Liver (tissue), 9 donors: ENCODE results near the gene AKT1S1. TPM values are rescaled to one million over a fixed set of nuclear protein-coding genes. Genes with fewer than 3 reads are reported as not detected.

Experiments
- DNase-seq: peaks from one replicate; pipeline ENCODE4 v3.0.0-alpha.2; 2017; ENCODE audit warnings: low spot score
- H3K27ac ChIP-seq, 2 donors: one replicate each; pipeline ENCODE4 v1.7.0; 2013; ENCODE audit warnings: inconsistent platforms in 2 of 2, low read length in 2 of 2, control low read depth in 1 of 2, low read depth in 1 of 2, mild to moderate bottlenecking in 1 of 2
- H3K27me3 ChIP-seq, 4 donors: one replicate each; pipeline versions ENCODE4 v1.6.1 to v1.7.0; 2013; ENCODE audit warnings: low read length in 3 of 4, inconsistent platforms in 1 of 4, mild to moderate bottlenecking in 1 of 4, moderate library complexity in 1 of 4; ENCODE audit not compliant: control insufficient read depth in 4 of 4, insufficient read depth in 4 of 4
- H3K36me3 ChIP-seq, 4 donors: one replicate each; pipeline versions ENCODE4 v1.6.1 to v1.7.0; 2013; ENCODE audit warnings: low read length in 3 of 4, mild to moderate bottlenecking in 3 of 4, low read depth in 1 of 4, moderate library complexity in 1 of 4; ENCODE audit not compliant: control insufficient read depth in 4 of 4, insufficient read depth in 3 of 4
- H3K4me1 ChIP-seq, 4 donors: one replicate each; pipeline versions ENCODE4 v1.6.1 to v1.7.0; 2013; ENCODE audit warnings: low read length in 3 of 4, mild to moderate bottlenecking in 3 of 4, moderate library complexity in 1 of 4; ENCODE audit not compliant: control insufficient read depth in 4 of 4, insufficient read depth in 4 of 4
- H3K4me3 ChIP-seq, 3 donors: one replicate each; pipeline versions ENCODE4 v1.6.1 to v1.7.0; 2013; ENCODE audit warnings: low read length in 3 of 3, control low read depth in 1 of 3, low read depth in 1 of 3, mild to moderate bottlenecking in 1 of 3
- H3K9ac ChIP-seq, 2 donors: one replicate each; pipeline ENCODE4 v1.7.0; 2013; ENCODE audit warnings: low read length in 2 of 2, mild to moderate bottlenecking in 2 of 2, moderate library complexity in 2 of 2, control low read depth in 1 of 2, low read depth in 1 of 2
- H3K9me3 ChIP-seq, 4 donors: one replicate each; pipeline versions ENCODE4 v1.6.1 to v1.7.0; 2013; ENCODE audit warnings: low read length in 3 of 4; ENCODE audit not compliant: control insufficient read depth in 4 of 4
- EGR1 ChIP-seq, 2 donors: IDR thresholded peaks; 2 replicates each; pipeline ENCODE4 v1.6.1; 2016 to 2018; ENCODE audit warnings: antibody characterized with exemption in 2 of 2, low read depth in 2 of 2
- FOXA2 ChIP-seq: IDR thresholded peaks from 2 replicates; pipeline ENCODE4 v1.6.1; 2016; ENCODE audit warnings: antibody characterized with exemption
- GABPA ChIP-seq, 2 donors: IDR thresholded peaks in 1 of 2; conservative IDR thresholded peaks in 1 of 2; 2 replicates each; pipeline ENCODE4 v1.6.1; 2016; ENCODE audit warnings: antibody characterized with exemption in 2 of 2, mild to moderate bottlenecking in 1 of 2, moderate library complexity in 1 of 2
- HNF4A ChIP-seq, 2 donors: conservative IDR thresholded peaks; 2 replicates each; pipeline ENCODE4 v1.6.1; 2016; ENCODE audit warnings: antibody characterized with exemption in 2 of 2, mild to moderate bottlenecking in 2 of 2
- HNF4G ChIP-seq: IDR thresholded peaks from 2 replicates; pipeline ENCODE4 v1.6.1; 2016; ENCODE audit warnings: antibody characterized with exemption
- JUND ChIP-seq, 2 donors: IDR thresholded peaks; 2 replicates each; pipeline ENCODE4 v1.6.1; 2016; ENCODE audit warnings: antibody characterized with exemption in 2 of 2
- NR2F2 ChIP-seq: IDR thresholded peaks from 2 replicates; pipeline ENCODE4 v1.6.1; 2016; ENCODE audit warnings: antibody characterized with exemption
- RAD21 ChIP-seq, 2 donors: IDR thresholded peaks; 2 replicates each; pipeline ENCODE4 v1.6.1; 2016; ENCODE audit warnings: antibody characterized with exemption in 2 of 2, mild to moderate bottlenecking in 2 of 2
- RXRA ChIP-seq, 2 donors: IDR thresholded peaks; 2 replicates each; pipeline ENCODE4 v1.6.1; 2017 to 2018; ENCODE audit warnings: antibody characterized with exemption in 2 of 2, mild to moderate bottlenecking in 1 of 2
- SP1 ChIP-seq: IDR thresholded peaks from 2 replicates; pipeline ENCODE4 v1.6.1; 2018; ENCODE audit warnings: antibody characterized with exemption, mild to moderate bottlenecking
- TAF1 ChIP-seq: conservative IDR thresholded peaks from 2 replicates; pipeline ENCODE4 v1.6.1; 2016; ENCODE audit warnings: antibody characterized with exemption, mild to moderate bottlenecking
- YY1 ChIP-seq: IDR thresholded peaks from 2 replicates; pipeline ENCODE4 v1.6.1; 2016; ENCODE audit warnings: antibody characterized with exemption, mild to moderate bottlenecking
- WGBS: extraction: QIAGEN DNeasy Blood & Tissue Kit; methylation state at CpG from one replicate; pipeline ENCODE4 v1.1.7; 2013; 5-methylcytosine and 5-hydroxymethylcytosine counted together
- polyA plus RNA-seq, 2 donors: library from polyadenylated mRNA; stranded (reverse) in 1 of 2; unstranded in 1 of 2; fragments of 200-250 nt in 1 of 2; fragments of >200 nt in 1 of 2; fragmentation: Nextera tagmentation in 1 of 2; extraction: Ambion mirVana in 1 of 2; gene quantifications; one replicate each; pipeline versions ENCODE4 v1.2.1 to v1.2.3, GENCODE V29; 2013 to 2015
- total RNA-seq, 2 donors: library from RNA; depleted of rRNA; stranded (reverse); fragments of >200 nt; gene quantifications; one replicate each; pipeline ENCODE4 v1.2.3, GENCODE V29; 2014
- TF ChIP-seq, protein P1 (sequence below): fragments of 150-350 bp; IDR thresholded peaks from 2 replicates; pipeline ENCODE4 v1.5.1; 2017; ENCODE audit warnings: improper control_type of control experiment, low read depth, low read length; ENCODE audit not compliant: missing input control
- TF ChIP-seq, protein P2 (sequence below): IDR thresholded peaks from 2 replicates; pipeline ENCODE4 v1.6.1; 2016; ENCODE audit warnings: antibody characterized with exemption, mild to moderate bottlenecking
- donor health status: healthy.
- donor health status: healthy.
- donor health status: healthy.
- donor health status: healthy.
- donor health status: healthy.

The AKT1S1 gene
- total and polyA plus RNA-seq, 4 donors, result 6.8 to 43.9 (median 12.9) TPM

DNA sequence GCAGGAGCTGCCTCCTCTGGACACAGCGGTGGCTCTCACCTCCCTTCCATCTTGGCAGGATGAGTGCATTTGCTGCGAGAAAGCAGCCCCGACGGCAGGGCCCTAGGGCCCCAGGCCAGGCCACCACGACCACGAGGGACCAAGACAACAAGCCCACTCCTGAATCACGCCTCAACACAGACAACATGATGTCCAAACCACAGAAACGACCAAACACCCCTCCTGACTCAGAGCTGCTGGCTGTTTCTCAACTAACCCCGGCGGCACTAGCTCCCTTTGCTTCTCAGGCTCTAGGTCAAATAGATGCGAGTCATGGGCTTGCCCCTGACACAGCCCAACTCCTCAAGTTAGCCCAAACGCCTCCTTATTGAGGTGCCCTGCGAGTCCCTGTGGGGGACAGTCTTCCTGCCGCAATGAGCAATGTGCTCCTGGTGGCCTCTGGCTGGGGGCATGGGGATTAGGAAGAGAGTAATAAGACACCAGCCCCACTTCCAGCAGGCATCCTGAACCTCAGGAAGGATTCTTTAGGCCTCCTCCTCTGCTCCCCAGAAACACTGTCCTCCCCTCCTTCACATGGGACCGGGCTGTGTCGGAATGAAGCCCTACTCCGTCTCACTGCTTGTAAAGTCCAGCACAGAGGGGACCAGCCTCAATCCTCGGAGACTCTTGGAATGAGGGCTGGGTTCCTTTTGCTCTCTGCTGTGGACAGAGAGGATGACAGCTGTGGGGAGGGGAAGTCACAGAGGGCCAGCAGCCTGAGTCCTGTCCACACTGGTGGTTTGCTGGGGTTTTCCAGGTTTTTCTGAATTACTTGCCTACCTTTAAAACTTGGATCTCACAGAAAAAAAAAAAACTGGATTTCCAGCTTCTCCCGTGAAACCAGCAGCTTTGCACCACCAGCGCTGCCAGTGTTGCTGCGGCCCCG is 45.0 kb upstream of the AKT1S1 start:
- peak overlapping the region; percentile 77 to 85 for H3K9ac ChIP-seq
- H3K9me3 ChIP-seq, result no peaks in the 10 kb centered on the region
- no peak for DNase-seq
- no peaks in the 10 kb centered on the region for H3K36me3 ChIP-seq
- 73% methylated on average over 22 of the region's 22 CpGs for WGBS
- no peak overlapping the region for H3K4me3 ChIP-seq
- peak overlapping the region; percentile 96 for H3K27ac ChIP-seq
- H3K4me1 ChIP-seq, result peaks cover 10 to 50% (median 32%) of the 10 kb centered on the region in 4 donors
- no peaks in the 10 kb centered on the region for H3K27me3 ChIP-seq
- no peak for TF ChIP-seq EGR1 (IDR thresholded peaks at IDR 0.05; ENCODE audit: low read depth in 2 of 2)
- no peak for TF ChIP-seq HNF4A (conservative IDR thresholded peaks at IDR 0.05)
- TF ChIP-seq, protein P1, sequence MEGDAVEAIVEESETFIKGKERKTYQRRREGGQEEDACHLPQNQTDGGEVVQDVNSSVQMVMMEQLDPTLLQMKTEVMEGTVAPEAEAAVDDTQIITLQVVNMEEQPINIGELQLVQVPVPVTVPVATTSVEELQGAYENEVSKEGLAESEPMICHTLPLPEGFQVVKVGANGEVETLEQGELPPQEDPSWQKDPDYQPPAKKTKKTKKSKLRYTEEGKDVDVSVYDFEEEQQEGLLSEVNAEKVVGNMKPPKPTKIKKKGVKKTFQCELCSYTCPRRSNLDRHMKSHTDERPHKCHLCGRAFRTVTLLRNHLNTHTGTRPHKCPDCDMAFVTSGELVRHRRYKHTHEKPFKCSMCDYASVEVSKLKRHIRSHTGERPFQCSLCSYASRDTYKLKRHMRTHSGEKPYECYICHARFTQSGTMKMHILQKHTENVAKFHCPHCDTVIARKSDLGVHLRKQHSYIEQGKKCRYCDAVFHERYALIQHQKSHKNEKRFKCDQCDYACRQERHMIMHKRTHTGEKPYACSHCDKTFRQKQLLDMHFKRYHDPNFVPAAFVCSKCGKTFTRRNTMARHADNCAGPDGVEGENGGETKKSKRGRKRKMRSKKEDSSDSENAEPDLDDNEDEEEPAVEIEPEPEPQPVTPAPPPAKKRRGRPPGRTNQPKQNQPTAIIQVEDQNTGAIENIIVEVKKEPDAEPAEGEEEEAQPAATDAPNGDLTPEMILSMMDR, result no peak
- no peak for TF ChIP-seq GABPA (IDR thresholded peaks at IDR 0.05 in 1 of 2, conservative IDR thresholded peaks at IDR 0.05 in 1 of 2)
- TF ChIP-seq, protein P2, sequence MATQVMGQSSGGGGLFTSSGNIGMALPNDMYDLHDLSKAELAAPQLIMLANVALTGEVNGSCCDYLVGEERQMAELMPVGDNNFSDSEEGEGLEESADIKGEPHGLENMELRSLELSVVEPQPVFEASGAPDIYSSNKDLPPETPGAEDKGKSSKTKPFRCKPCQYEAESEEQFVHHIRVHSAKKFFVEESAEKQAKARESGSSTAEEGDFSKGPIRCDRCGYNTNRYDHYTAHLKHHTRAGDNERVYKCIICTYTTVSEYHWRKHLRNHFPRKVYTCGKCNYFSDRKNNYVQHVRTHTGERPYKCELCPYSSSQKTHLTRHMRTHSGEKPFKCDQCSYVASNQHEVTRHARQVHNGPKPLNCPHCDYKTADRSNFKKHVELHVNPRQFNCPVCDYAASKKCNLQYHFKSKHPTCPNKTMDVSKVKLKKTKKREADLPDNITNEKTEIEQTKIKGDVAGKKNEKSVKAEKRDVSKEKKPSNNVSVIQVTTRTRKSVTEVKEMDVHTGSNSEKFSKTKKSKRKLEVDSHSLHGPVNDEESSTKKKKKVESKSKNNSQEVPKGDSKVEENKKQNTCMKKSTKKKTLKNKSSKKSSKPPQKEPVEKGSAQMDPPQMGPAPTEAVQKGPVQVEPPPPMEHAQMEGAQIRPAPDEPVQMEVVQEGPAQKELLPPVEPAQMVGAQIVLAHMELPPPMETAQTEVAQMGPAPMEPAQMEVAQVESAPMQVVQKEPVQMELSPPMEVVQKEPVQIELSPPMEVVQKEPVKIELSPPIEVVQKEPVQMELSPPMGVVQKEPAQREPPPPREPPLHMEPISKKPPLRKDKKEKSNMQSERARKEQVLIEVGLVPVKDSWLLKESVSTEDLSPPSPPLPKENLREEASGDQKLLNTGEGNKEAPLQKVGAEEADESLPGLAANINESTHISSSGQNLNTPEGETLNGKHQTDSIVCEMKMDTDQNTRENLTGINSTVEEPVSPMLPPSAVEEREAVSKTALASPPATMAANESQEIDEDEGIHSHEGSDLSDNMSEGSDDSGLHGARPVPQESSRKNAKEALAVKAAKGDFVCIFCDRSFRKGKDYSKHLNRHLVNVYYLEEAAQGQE, result no peak
- no peak for TF ChIP-seq HNF4G
- no peak for TF ChIP-seq RAD21 (IDR thresholded peaks at IDR 0.05)
- TF ChIP-seq TAF1, result no peak
- TF ChIP-seq NR2F2, result no peak
- no peak for TF ChIP-seq SP1
- TF ChIP-seq RXRA (IDR thresholded peaks at IDR 0.05), result no peak
- TF ChIP-seq JUND (IDR thresholded peaks at IDR 0.05), result no peak

DNA sequence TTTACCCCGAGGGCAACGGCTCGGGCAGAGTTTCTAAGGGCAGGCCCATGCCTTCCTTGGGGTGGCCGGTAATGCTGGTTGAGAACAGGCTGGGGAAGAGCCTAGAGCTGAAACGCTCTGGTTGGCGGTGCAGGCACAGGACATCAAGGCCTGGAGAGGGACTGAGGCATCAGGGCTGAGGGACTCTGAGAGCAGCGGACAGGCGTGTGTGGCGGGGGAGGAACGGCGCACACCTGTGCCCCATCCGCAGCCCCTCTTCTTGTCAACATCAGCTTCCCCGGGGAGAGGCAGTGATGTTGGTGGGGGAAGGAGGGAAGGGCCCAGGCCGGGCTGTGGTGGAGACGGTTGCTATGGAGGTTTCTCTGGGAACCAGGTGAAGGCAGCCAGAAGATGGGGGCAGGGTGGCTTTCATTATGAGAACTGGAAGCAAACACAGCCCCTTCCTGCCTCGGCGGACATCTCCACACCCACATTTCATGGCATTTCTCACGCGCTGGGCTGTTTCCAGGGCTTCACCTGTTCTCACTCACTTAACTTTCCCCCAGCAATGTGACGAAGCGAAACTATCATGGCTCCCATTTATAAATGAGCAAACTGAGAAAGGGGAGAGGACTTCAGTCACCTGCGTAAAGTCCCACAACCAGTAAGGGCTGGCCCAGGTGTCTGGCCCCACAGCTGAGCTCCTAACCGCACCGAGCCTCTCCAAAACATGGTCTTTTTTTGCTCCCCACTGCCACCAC is 43.6 kb upstream of the AKT1S1 start:
- no peaks in the 10 kb centered on the region for H3K27me3 ChIP-seq
- WGBS, result 96% methylated on average over 24 of the region's 24 CpGs
- peak overlapping the region; percentile 96 for H3K27ac ChIP-seq
- peaks cover 10 to 57% (median 32%) of the 10 kb centered on the region in 4 donors for H3K4me1 ChIP-seq
- H3K9ac ChIP-seq, result no peak overlapping the region
- H3K36me3 ChIP-seq, result no peaks in the 10 kb centered on the region
- no peaks in the 10 kb centered on the region for H3K9me3 ChIP-seq
- TF ChIP-seq SP1, result no peak
- no peak for TF ChIP-seq YY1
- TF ChIP-seq FOXA2, result no peak
- H3K4me3 ChIP-seq, result no peak overlapping the region
- no peak for DNase-seq
